GM21447 (cell line): ENCODE data around the gene GOLGA8O.
"Not testable (repeated sequence)": the region's sequence is repeated elsewhere in the genome, so short reads cannot be mapped to it uniquely, and the experiment has no call there.

Experiments
- ATAC-seq: cut with Tn5 transposase; IDR thresholded peaks from one replicate; pipeline ENCODE4 v1.9.1; 2021; ENCODE audit not compliant: unreplicated experiment

The GOLGA8O gene

GRCh38 chr15:32455534-32455933 lies at the start of gene GOLGA8O:
Gene GOLGA8O, minus strand, starts transcription at chr15:32455634. Its CDS starts 98 bp downstream, at chr15:32455536.
- not testable (repeated sequence) for ATAC-seq

- ATAC-seq, result not testable (repeated sequence)
These were observed 48.8 kb upstream of the GOLGA8O start for GRCh38 chr15:32504152-32504811.

GRCh38 chr15:32502946-32503345 lies 47.5 kb upstream of the GOLGA8O start:
- not testable (repeated sequence) for ATAC-seq

GRCh38 chr15:32492768-32493167 lies 37.3 kb upstream of the GOLGA8O start:
- ATAC-seq, result not testable (repeated sequence)

GRCh38 chr15:32486474-32486873 lies 31.0 kb upstream of the GOLGA8O start:
- not testable (repeated sequence) for ATAC-seq

DNA sequence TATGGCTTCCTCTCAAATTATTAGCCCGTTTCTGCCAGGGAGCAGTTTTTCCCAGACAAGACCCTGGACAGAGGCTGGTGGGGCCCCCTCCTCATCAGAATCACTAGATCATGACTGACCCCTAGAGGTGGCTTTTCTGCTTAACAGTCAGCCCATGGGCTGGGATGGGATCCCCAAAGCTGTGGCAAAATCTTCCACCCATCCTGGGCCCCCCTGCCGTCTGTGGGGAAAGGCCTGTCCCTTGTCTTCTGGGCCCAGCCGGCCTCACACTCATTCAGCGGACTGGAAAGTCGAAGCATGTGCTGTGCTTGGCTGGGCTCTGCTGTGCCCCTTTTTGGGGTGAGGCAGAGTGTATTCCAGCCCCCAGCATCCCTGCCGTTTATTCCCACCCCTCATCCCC lies 27.9 kb upstream of the GOLGA8O start:
- not testable (repeated sequence) for ATAC-seq

DNA sequence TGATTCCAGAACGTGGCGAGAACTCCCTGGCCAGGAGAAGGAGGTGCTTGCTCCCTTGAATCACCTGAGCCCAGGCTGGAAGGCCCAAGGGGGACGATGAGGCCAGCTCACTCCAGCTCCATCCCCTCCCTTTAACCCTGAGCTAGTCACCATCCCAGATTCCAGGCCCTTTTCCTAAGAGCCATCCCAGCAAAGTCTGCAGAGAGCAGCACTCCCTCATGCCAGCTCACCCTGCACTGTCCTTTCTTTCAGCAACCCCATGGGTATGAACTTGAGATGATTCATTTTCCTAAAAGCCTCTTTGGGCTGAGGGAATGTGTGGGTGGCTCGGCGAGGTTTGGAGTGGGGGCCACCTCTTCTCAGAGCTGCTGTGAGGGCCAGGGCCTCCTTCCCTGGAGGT lies 26.2 kb upstream of the GOLGA8O start:
- ATAC-seq, result not testable (repeated sequence)

DNA sequence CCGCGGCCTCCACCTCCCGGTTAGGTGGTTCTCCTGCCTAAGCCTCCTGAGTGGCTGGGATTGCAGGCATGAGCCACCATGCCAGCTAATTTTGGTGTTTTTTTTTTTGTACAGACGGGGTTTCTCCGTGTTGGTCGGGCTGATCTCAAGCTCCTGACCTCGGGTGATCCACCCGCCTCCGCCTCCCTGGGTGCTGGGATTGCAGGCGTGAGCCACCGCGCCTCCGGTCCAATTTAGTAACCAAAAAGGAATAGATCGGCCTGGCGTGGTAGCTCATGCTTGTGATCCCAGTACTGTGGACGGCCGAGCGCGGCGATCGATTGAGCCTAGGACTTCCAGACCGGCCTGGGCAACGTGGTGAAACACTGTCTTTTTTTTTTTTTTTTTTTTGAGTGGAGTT lies 12.6 kb upstream of the GOLGA8O start:
- ATAC-seq, result not testable (repeated sequence)

DNA sequence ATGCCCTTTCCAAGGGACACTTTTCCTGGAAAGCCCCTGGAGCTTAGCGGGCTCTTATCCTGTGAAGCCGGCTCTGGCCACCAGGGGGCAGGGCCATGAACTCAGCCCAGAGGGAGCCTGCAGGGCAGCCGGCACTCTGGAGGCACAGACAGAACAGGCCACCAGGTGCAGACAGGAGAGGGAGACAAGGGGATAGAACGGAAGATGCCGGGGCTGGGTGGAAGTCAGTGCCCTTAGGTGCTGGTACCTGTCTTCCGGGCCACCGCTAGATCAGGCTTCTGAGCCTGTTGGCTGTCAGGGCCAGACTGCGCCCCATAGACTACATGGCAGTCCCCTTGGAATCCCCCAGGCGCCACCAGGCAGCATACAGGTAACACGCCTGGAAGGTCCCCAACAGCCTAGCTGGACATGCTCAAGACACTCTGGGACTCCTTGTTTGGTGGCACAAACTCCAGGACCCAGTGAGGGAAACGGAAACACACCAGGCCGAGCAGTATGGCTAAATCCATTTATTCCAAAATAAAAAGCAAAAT lies 14.9 kb downstream of the GOLGA8O start:
- not testable (repeated sequence) for ATAC-seq

- ATAC-seq, result not testable (repeated sequence)
These were observed 21.1 kb downstream of the GOLGA8O start for GRCh38 chr15:32434102-32434963.

- ATAC-seq, result not testable (repeated sequence)
These were observed 27.8 kb downstream of the GOLGA8O start for GRCh38 chr15:32427635-32428034.

GRCh38 chr15:32426511-32426910 lies 28.9 kb downstream of the GOLGA8O start:
- ATAC-seq, result not testable (repeated sequence)

GRCh38 chr15:32407903-32408302 lies 47.5 kb downstream of the GOLGA8O start:
- not testable (repeated sequence) for ATAC-seq

GRCh38 chr15:32403192-32403591 lies 52.2 kb downstream of the GOLGA8O start, which contains the start of gene GOLGA8K:
Gene GOLGA8K, minus strand, starts transcription at chr15:32403292. Its CDS starts 98 bp downstream, at chr15:32403194.
- not testable (repeated sequence) for ATAC-seq

DNA sequence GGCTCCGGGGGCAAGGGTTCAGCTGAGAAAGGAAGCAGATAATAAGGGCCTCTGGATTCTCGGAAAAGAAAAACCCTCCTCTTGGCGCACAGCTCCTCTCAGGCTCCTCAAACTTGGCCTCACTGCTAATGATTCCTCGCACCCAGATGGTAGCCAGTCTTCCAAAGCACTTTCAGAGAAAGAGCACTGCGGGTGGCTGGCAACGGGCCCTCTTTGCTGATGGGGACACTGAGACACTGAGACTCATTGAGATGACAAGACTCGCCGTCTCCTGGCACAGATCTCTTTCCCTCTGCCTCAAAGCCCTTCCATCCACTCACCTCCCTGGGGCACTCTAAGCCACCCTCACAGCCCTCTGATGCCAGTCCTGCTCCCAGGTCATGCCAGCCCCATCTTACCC lies 58.9 kb downstream of the GOLGA8O start:
- ATAC-seq, result not testable (repeated sequence)
